ENCODE measurements around the gene KIRREL3. TPM values are rescaled to one million over a fixed set of nuclear protein-coding genes. Genes with fewer than 3 reads are reported as not detected.

Gene KIRREL3
- polyA plus RNA-seq, 2 of the 4 experiments (the other 2 are of a cell fraction), result 3.0 to 11.0 TPM

GRCh38 chr11:126488591-126489370 is 511.8 kb downstream of the KIRREL3 start:
- ChIA-PET POLR2A (no interaction called here), CTCF (interaction anchor here (1.2 to 1.7 kb wide), 3 partner anchors 9 to 179 kb away, joined by 3 to 5 read pairs (median 3); no protein-coding TSS in a partner anchor)
- TF ChIP-seq ZNF302 (CRISPR knock-in tag; IDR thresholded peaks at IDR 0.05), result no peak
- no peak for TF ChIP-seq CEBPB (IDR thresholded peaks at IDR 0.05)
- no peak for TF ChIP-seq HOXB5 (CRISPR knock-in tag; IDR thresholded peaks at IDR 0.05)
- TF ChIP-seq KDM5A (IDR thresholded peaks at IDR 0.05), result no peak
- TF ChIP-seq BHLHE40 (IDR thresholded peaks at IDR 0.05; ENCODE audit: low read depth, low read length), result no peak
- TF ChIP-seq EHMT2 (IDR thresholded peaks at IDR 0.05; ENCODE audit: low read depth), result no peak
- H3K4me3 ChIP-seq, result no peak overlapping the region
- FAIRE-seq, result no peak
- H3K4me2 ChIP-seq, result no peak overlapping the region
- peaks cover 19% of the 10 kb centered on the region; the same call in 2 of the 3 replicates for H3K4me1 ChIP-seq
- H3K9me3 ChIP-seq, result no peaks in the 10 kb centered on the region
- no peak for DNase-seq (ENCODE audit: low read depth in 1 of 2, low spot score in 1 of 2)
- WGBS (ENCODE audit: missing lambda C conversion rate), result 88% methylated on average over 15 of the region's 23 CpGs
- H3K27ac ChIP-seq, result no peak overlapping the region
- ATAC-seq, result no peak

- H3K4me1 ChIP-seq, result peaks cover 20% of the 10 kb centered on the region; the same call in 2 of the 3 replicates
- no peak for DNase-seq (ENCODE audit: low read depth in 1 of 2, low spot score in 1 of 2)
- no peak for FAIRE-seq
- no peak overlapping the region for H3K4me3 ChIP-seq
- TF ChIP-seq RCOR1 (IDR thresholded peaks at IDR 0.05; ENCODE audit: low read depth, low read length), result no peak
- H3K4me2 ChIP-seq, result no peak overlapping the region
- no peaks in the 10 kb centered on the region for H3K9me3 ChIP-seq
- no peak for ATAC-seq
- WGBS (ENCODE audit: missing lambda C conversion rate), result 94% methylated on average over 8 of the region's 8 CpGs
- POLR2A ChIA-PET, result no interaction called here
- CTCF ChIA-PET, result interaction anchor here (1.2 kb wide), 1 partner anchor 10 kb away, joined by 3 read pairs; no protein-coding TSS in a partner anchor
- H3K27ac ChIP-seq, result no peak overlapping the region
Observed at GRCh38 chr11:126487711-126488110, 512.9 kb downstream of the KIRREL3 start.

GRCh38 chr11:126485986-126486635 is 514.5 kb downstream of the KIRREL3 start:
- FAIRE-seq, result no peak
- peaks cover 20% of the 10 kb centered on the region; the same call in 2 of the 3 replicates for H3K4me1 ChIP-seq
- TF ChIP-seq RARB (CRISPR knock-in tag; IDR thresholded peaks at IDR 0.05) (no peak), RCOR1 (IDR thresholded peaks at IDR 0.05; ENCODE audit: low read depth, low read length) (no peak), CBX8 (IDR thresholded peaks at IDR 0.05) (no peak), BCL3 (IDR thresholded peaks at IDR 0.05) (no peak), MAX (IDR thresholded peaks at IDR 0.05) (no peak), USF2 (IDR thresholded peaks at IDR 0.05) (no peak), PHF8 (IDR thresholded peaks at IDR 0.05; ENCODE audit: borderline replicate concordance, low read depth) (no peak), E2F6 (IDR thresholded peaks at IDR 0.05; ENCODE audit: borderline replicate concordance, low read depth) (no peak), JUNB (IDR thresholded peaks at IDR 0.05) (no peak), SREBF2 (IDR thresholded peaks at IDR 0.05) (no peak), KDM5A (IDR thresholded peaks at IDR 0.05) (no peak), MYC (IDR thresholded peaks at IDR 0.05; ENCODE audit: borderline replicate concordance, low read length) (no peak), TP53 (CRISPR knock-in tag; IDR thresholded peaks at IDR 0.05) (no peak), NFE2L2 (conservative IDR thresholded peaks at IDR 0.05; ENCODE audit: low read length) (no peak)
- no peak for DNase-seq (ENCODE audit: low read depth in 1 of 2, low spot score in 1 of 2)
- ChIA-PET CTCF (interaction anchor here (1.0 to 1.9 kb wide), 2 partner anchors 9 to 176 kb away, joined by 3 to 9 read pairs; no protein-coding TSS in a partner anchor), POLR2A (no interaction called here)
- no peak for ATAC-seq
- H3K4me3 ChIP-seq, result no peak overlapping the region
- WGBS (ENCODE audit: missing lambda C conversion rate), result 83% methylated on average over 12 of the region's 12 CpGs
- H3K4me2 ChIP-seq, result no peak overlapping the region
- H3K9me3 ChIP-seq, result no peaks in the 10 kb centered on the region
- H3K27ac ChIP-seq, result no peak overlapping the region

Data from A549 (cell line).